GM19351 (cell line): ENCODE measurements around the gene TAF13.
"Not testable (repeated sequence)": the region's sequence is repeated elsewhere in the genome, so short reads cannot be mapped to it uniquely, and the experiment has no call there.

Experiments
- ATAC-seq: cut with Tn5 transposase; IDR thresholded peaks from one replicate; pipeline ENCODE4 v1.9.1; 2021; ENCODE audit warnings: mild to moderate bottlenecking, moderate library complexity; ENCODE audit not compliant: unreplicated experiment

The TAF13 gene

DNA sequence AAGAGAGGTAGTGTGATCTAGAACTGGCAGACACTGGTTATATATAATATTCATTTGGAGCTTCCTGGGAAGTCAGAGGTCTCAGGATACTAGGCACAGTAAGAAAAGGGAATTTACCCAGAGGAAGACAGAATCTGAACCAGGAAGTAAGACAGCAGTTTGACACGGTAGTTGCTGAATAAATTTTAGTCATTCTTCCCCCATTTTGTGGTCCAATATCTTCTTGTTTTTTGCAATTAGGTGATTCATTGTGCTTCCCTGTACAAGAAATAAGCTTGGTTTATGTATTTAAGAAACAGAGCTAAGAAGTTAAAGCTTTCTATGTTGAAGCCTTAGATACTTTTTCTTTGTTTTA lies 16.0 kb upstream of the TAF13 start:
- ATAC-seq, result no peak

GRCh38 chr1:109091078-109091838 lies 15.5 kb upstream of the TAF13 start:
- ATAC-seq, result peak; percentile 56

DNA sequence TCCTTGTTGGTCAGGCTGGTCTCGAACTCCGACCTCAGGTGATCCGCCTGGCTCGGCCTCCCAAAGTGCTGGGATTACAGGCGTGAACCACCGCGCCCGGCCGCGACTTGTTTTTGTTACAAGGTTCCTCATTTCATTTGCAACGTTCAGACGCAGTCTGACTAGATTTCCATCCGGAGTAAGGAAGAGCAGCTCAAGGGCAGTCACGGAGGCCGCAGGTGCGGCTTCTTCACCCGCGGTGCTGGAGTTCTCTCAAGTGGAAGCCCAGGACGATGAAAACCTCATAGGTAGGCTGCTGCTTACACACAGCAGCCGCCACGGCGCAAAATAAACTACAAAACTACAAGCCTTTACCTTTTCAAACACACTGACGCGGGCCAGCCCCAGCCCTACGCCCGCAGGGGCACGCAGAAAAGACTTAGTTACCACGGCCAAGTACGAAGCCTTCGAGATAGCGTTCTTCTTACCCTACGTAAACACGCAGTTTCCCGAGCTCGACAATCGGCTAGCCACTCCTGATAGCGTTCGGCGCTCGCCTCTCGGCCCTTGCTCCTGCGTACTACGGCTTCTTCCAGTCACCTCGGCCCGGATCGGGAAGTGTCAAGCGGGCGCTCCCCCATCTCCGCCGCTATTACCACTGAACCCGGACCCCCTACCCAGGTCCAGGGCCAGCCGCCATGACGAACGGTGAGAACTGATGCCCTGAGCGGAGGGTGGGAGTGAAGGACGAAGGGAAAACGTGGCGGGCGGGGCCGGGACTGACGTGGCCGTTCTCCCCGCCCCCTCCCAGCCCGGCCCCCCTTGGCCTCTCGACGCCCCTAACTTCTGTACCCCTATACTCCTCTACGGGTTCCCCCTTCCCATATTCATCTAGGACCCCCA lies 14.6 kb upstream of the TAF13 start, which contains the start of gene TMEM167B:
TMEM167B (plus strand) TSS at position 569 of the 882 bp plus-strand sequence; CDS start at position 678, 109 bp downstream.
- peak; percentile 81 for ATAC-seq

- ATAC-seq, result no peak
Measured at GRCh38 chr1:109089242-109090015, 13.6 kb upstream of the TAF13 start.

- no peak for ATAC-seq
Measured at GRCh38 chr1:109084563-109085517, 9.0 kb upstream of the TAF13 start.

DNA sequence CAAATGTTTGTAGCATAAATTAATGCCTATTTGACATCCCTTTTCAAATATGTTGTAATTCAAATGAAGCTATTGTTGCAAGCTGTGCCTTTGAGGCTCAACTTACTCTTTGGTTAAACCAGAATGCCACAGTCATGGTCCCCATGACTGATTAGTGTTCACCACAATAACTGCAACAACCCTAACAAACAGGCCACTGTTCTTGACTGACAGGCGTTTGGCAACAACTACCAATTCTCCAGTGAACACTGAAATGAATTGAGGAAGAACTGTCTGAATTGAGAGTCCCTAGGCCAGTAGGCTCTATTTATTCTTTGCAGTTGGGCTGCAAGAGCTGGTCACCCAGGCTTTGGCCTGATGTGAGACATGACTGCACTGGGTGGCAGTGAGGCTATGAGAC lies 8.1 kb upstream of the TAF13 start:
- no peak for ATAC-seq

GRCh38 chr1:109083501-109083900 lies 7.7 kb upstream of the TAF13 start:
- ATAC-seq, result no peak

DNA sequence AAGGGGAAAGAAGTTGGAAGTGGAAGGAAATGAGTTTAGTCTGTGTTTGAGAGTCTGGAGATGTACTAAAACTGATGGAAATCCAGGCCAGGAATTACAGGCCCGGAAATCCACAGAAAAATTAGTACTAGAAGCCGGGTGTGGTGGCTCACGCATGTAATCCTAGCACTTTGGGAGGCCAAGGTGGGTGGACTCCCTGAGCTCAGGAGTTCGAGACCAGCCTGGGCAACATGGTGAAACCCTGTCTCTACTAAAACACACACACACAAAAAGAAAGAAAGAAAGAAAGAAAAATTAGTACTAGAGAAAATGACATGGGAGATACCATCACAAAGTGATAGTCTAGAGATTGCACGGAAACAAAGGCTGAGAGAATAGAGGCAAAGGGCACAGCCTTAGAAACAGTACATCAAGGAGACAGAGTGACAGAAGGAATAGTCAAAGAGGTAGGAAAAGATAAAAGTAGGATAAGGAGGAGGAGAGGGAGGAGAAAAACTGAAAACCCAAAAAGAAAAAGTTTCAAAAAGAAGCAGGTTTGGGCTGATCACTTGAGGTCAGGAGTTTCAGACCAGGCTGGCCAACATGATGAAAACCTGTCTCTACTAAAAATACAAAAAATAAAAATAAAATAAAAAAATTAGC lies 4.8 kb upstream of the TAF13 start:
- ATAC-seq, result no peak

DNA sequence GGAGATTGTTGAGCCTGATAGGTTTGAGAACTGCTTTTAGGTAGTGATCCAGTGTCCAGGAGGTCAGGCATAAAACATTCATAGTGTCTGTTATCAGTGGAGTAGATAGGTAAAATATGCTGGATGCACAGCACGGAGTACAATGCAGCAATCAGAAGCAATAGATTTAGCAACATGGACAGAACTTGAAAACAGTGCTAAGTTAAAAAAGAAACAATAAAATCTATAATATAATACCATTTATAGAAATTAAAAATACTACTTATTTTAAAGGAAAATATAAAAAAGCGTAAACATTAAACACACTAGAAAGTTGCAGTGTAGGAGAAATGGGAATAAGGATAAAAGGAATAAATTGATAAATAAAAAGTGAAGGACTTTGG lies 3.4 kb upstream of the TAF13 start:
- no peak for ATAC-seq

- ATAC-seq, result no peak
Measured at GRCh38 chr1:109078317-109078716, 2.5 kb upstream of the TAF13 start.

GRCh38 chr1:109069294-109069693 lies 6.5 kb downstream of the TAF13 start:
- no peak for ATAC-seq

DNA sequence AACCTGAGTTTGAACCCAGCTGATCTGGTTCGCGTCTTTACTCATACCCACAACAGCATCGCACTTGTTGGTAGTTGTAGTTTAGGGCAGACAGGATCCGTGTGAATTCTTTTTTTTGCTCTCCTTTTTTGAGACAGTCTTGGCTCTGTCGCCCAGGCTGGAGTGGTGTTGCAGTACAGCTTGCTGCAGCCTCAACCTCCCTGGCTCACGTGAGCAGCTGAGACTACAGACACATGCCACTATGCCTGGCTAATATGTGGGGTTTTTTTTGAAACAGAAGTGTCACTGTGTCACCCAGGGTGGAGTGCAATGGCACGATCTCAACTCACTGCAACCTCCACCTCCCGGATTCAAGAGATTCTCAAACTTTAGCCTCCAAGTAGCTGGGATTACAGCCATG lies 7.9 kb downstream of the TAF13 start:
- ATAC-seq, result no peak

DNA sequence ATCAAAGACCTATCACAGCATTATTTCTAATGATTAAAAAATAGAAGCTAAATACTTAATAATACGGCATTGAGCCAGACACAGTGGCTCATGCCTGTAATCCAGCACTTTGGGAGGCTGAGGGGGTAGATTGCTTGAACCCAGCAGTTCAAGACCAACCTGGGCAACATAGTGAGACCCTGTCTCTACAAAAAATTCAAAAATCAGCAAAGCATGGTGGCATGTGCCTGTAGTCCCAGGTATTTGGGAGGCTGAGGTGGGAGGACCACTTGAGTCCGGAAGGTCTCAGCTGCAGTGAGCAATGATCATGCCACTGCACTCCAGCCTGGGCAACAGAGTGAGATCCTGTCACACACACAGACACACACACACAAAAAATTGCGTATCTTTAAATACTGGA lies 10.7 kb downstream of the TAF13 start:
- no peak for ATAC-seq

DNA sequence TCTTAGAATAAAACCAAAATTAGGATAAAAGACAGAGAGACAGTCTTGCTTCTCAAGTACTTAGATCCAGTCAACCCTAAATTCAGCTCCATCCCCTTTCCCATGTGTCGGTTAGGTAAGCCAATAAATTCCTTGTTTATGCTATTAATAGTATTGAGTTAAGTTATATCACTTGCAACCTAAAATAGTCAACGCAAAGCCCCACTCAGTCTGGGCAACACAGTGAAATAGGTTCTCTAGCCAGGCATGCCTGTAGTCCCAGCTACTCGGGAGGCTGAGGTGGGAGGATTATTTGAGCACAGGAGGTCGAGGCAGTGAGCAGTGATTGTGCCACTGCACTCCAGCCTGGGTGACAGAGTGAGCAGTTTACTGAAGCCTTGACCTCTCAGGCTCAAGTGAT lies 14.6 kb downstream of the TAF13 start:
- no peak for ATAC-seq

GRCh38 chr1:109060707-109061106 lies 15.1 kb downstream of the TAF13 start:
- no peak for ATAC-seq

- no peak for ATAC-seq
Measured at GRCh38 chr1:109059026-109059425, 16.8 kb downstream of the TAF13 start.

- ATAC-seq, result no peak
Measured at GRCh38 chr1:109056064-109056463, 19.7 kb downstream of the TAF13 start.

- not testable (repeated sequence) for ATAC-seq
Measured at GRCh38 chr1:109052145-109052544, 23.7 kb downstream of the TAF13 start.

- ATAC-seq, result no peak
Measured at GRCh38 chr1:109050228-109050995, 25.4 kb downstream of the TAF13 start.
